Erythroblast (primary cell): ENCODE data around the gene DDX42.

Experiments used
- GATA1 ChIP-seq: IDR thresholded peaks from 2 replicates; pipeline ENCODE4 v1.6.1; 2011; ENCODE audit warnings: low read depth, mild to moderate bottlenecking, control low read depth, low read length, moderate library complexity
- POLR2A ChIP-seq: IDR thresholded peaks from 2 replicates; pipeline ENCODE4 v1.6.1; 2011; ENCODE audit warnings: mild to moderate bottlenecking, low read length

DNA sequence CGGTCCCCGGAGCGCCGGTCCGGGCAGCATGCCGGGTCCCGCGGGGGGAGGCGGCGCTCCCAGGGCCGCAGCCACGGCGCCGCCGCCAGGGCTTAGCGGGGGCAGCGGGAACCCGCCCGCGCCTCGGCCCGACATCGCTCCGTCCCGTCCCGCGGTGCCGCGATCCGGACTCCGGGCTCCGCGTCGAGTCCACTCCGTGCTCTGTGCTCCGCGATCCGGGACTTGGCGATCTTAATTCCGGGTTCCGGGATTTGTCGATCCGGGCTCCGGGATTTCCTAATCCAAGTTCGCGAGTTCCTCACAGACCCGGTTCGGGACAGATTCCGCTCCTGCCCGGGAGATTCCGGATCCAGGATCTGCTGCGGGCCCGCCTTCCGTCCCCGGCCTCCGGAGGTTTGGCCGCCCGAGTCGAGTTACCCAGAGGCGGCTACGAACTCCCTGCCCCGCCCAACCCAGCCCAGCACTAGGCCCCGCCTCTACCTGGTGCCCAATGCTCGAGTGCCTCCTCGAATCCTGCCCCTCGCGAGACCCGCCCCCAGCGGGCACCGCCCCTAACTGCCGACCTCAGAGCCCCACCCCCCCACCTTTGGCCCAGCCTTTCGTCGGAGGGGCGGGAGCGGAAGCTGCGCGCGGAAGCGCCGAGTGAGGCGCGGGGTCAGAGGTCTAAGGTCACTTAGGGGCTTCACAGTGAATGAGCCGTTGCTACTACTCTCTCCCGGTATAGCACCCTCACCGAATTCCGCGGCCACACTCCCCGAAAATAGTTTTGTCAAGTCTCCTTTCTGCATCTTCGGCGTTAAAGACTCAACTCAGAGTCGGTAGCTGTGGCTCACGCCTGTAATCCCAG is 68.8 kb downstream of the DDX42 start, which contains the start of gene SMARCD2:
- TF ChIP-seq GATA1: no peak
- peak; percentile 62 for TF ChIP-seq POLR2A
